Activated CD4-positive, alpha-beta memory T cell treated with anti-CD3 and anti-CD28 coated beads, Interleukin-2, amount 10 ng/mL, durations not matched to agents 7 days and 5 days (primary cell): ENCODE data around the gene WWTR1. TPM values are rescaled to one million over a fixed set of nuclear protein-coding genes. Genes with fewer than 3 reads are reported as not detected.
A peak's percentile ranks its signal among the peaks of the same experiment; 100 is the strongest.

Experiments
- CTCF ChIA-PET: fragments of 350-600 bp; sonication (Branson Sonifier 250); formaldehyde crosslinking; loops from one replicate; lab custom pipeline; 2021; ENCODE audit warnings: antibody characterized with exemption, inconsistent platforms; lab: Charles Lee
- POLR2A ChIA-PET: fragments of 350-600 bp; sonication (Branson Sonifier 250); formaldehyde crosslinking; loops from one replicate; lab custom pipeline; 2021; ENCODE audit warnings: antibody characterized with exemption; lab: Charles Lee
- DNase-seq: peaks from one replicate; pipeline ENCODE4 v3.0.0-alpha.2; 2020
- H3K27ac Mint-ChIP-seq: one replicate; pipeline ENCODE4 v1.8.0; 2021; ENCODE audit warnings: mild to moderate bottlenecking, mixed read lengths
- H3K27me3 Mint-ChIP-seq: one replicate; pipeline ENCODE4 v1.8.0; 2021; ENCODE audit warnings: mixed read lengths
- H3K36me3 Mint-ChIP-seq: one replicate; pipeline ENCODE4 v1.8.0; 2021; ENCODE audit warnings: low read depth, mixed read lengths
- H3K4me1 Mint-ChIP-seq: one replicate; pipeline ENCODE4 v1.8.0; 2021; ENCODE audit warnings: mixed read lengths
- H3K4me3 Mint-ChIP-seq: one replicate; pipeline ENCODE4 v1.8.0; 2021; ENCODE audit warnings: mild to moderate bottlenecking, mixed read lengths
- H3K9me3 Mint-ChIP-seq: one replicate; pipeline ENCODE4 v1.8.0; 2021; ENCODE audit warnings: mixed read lengths
- total RNA-seq, 2 experiments: library from RNA; stranded (reverse); gene quantifications; one replicate each; pipeline ENCODE4 v1.2.3, GENCODE V29; 2021

WWTR1 gene
- total RNA-seq, 2 experiments from 2014 or later: 1.9 to 2.1 TPM

DNA sequence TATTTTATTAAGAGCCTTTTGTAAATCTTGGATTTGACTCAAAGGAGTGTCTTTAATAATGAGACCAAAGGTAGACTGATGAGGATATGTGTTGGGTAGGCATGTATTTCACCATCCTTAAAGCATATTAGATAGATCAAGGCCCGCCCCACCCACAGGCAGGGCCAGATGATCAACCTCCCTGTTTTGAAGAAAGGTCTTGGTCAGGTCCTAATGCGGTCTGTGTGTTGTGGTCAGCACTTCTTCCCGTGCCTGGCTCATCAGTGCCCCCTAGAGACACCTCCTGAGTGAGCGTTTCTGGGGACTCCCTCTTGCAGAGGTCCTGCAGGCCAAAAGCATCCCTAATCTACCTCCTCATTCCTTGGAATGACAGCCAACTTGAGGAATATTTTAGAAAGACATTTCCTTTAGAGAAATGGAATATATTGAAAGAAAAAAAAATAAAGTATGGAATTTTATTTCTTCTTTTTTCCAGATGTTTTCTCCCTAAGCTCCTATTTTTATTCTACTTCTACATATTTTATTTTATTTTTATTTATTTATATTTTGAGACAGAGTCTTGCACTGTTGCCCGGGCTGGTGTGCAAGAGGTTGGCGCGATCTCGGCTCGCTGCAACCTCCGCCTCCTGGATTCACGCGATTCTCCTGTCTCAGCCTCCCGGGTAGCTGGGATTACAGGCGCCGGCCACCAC lies 177.4 kb downstream of the WWTR1 start:
- H3K4me1 Mint-ChIP-seq: no peaks in the 10 kb centered on the region
- H3K36me3 Mint-ChIP-seq: no peaks in the 10 kb centered on the region
- peaks cover 12% of the 10 kb centered on the region for H3K27me3 Mint-ChIP-seq
- ChIA-PET CTCF (interaction anchor here (0.7 to 1.1 kb wide), 3 partner anchors 11 to 129 kb away, joined by 3 read pairs; no protein-coding TSS in a partner anchor), POLR2A (no interaction called here)
- no peak overlapping the region for H3K4me3 Mint-ChIP-seq
- DNase-seq: peak; percentile 52
- no peaks in the 10 kb centered on the region for H3K9me3 Mint-ChIP-seq
- H3K27ac Mint-ChIP-seq: no peak overlapping the region

DNA sequence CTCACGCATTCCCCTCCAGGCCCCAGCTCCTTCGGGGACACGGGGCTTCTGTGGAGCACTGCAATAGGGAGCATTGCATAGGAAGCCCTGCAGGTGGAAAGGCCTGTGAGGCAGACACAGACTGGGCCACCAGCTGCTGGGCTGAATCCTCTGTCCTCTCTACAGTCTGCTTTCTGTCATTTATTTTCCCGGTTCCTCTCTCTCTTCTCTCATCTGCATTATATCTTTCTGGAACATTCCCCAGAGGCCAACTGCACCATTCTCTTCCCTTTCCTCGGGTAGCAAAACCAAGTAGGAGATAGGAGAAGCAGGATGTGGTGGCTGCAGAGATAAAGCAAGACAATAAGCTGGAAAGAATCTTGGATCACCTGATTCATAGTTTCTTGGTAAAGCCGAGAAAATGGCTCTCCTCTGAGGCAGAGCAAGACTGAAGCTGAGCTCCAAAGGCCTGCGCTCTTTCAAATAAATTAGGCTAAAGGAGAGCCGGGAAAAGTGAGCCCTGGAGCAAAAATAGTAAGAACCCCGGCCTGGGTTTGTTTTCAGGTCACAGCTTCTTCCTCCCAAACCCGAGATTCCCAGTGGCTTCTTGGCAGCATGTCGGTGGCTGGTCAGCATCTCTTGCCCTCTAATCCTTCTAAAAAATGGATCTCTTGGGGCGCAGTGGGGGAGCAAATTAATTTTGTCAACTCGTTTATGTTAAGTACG lies 178.1 kb downstream of the WWTR1 start:
- CTCF ChIA-PET: interaction anchor here (0.8 to 1.1 kb wide), 2 partner anchors 10 to 129 kb away, joined by 3 read pairs; no protein-coding TSS in a partner anchor
- POLR2A ChIA-PET: no interaction called here

DNA sequence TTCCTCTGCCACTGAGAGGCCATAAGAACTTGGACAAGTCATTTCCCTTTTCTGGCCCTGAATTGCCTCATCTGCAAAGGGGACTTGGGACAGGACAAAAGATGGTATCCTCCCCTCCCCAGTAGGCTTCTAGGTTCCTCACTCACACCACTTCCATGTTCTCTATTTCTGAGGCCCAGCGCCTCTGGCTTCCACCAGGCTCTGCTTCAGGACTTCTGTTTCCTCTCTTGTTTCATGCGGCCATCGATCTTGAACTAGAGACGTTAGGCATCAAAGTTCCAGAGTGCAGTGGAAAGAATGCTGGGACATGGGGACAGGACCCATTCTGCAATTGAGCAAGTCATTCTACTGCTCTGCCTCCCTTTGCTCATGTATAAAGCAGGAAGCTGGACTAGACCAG lies 181.6 kb downstream of the WWTR1 start:
- H3K9me3 Mint-ChIP-seq: no peaks in the 10 kb centered on the region
- H3K4me3 Mint-ChIP-seq: no peak overlapping the region
- POLR2A ChIA-PET: no interaction called here
- CTCF ChIA-PET: no interaction called here
- H3K4me1 Mint-ChIP-seq: no peaks in the 10 kb centered on the region
- H3K27ac Mint-ChIP-seq: no peak overlapping the region
- DNase-seq: no peak
- no peaks in the 10 kb centered on the region for H3K36me3 Mint-ChIP-seq
- peaks cover 20% of the 10 kb centered on the region for H3K27me3 Mint-ChIP-seq

More for the DNA sequence above, 178.1 kb downstream of the WWTR1 start:
- Mint-ChIP-seq H3K27ac (no peak overlapping the region), H3K9me3 (no peaks in the 10 kb centered on the region), H3K36me3 (no peaks in the 10 kb centered on the region), H3K27me3 (peaks cover 12% of the 10 kb centered on the region), H3K4me3 (no peak overlapping the region), H3K4me1 (no peaks in the 10 kb centered on the region)
- DNase-seq: no peak

DNA sequence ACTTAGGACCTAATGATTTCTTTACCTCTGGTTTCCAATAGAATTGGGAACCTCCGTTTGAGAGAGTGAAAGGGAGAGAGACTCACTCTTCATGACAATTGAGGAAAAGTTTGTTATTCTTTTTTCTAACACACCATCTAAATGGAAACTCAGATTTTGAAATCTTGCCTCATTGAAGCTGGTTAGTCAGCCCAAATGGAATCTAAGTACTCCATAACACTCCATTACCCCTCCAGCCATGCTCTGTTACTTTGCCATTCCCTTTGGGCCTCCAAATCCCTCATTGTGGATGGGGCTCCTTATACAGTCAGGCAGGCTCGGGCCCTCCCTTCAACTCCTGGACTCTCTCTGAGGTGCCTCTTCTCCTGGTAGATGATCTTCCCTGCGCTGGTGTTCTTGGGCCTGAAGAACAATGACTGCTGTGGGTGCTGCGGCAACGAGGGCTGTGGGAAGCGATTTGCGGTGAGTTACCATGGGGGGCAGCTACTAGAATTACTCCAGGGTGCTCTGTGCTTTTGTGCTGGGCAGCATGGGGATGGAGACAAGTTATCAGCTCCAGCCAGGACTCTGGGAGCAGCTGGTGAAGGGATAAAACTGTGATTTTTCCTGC lies 182.3 kb downstream of the WWTR1 start:
- no peaks in the 10 kb centered on the region for H3K4me1 Mint-ChIP-seq

DNA sequence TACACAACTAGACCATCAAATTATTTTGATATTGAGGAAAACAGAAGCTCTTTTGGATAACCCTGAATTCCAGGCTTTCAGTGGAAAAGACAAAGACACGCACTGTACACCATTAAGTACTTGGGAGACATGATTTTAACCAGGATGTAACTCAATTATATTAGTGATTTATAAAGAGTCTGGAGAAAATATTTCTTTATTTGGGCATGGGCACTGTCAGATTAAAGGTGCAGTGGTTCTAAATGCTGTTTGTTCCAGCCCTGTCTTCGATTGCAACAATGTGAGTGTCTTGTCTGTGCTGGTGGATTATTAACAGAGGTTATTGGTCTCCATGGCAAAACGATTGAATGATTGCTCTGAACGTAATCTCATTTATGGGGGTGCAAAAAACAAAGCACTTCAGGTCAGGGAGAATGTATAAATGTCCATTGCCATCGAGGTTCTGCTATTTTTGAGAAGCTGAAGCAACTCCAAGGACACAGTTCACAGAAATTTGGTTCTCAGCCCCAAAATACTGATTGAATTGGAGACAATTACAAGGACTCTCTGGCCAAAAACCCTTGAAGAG lies 183.5 kb downstream of the WWTR1 start, which contains the start of gene TM4SF4:
TSS of gene TM4SF4 (plus strand) at position 448 of the 568 bp plus-strand sequence. CDS start 181 bp downstream, outside the sequence.
- CTCF ChIA-PET: no interaction called here

More for the DNA sequence above, 182.3 kb downstream of the WWTR1 start:
- no peaks in the 10 kb centered on the region for H3K36me3 Mint-ChIP-seq
- no peaks in the 10 kb centered on the region for H3K9me3 Mint-ChIP-seq
- CTCF ChIA-PET: interaction anchor here (0.8 kb wide), 1 partner anchor 12 kb away, joined by 3 read pairs; no protein-coding TSS in a partner anchor
- POLR2A ChIA-PET: no interaction called here
- H3K4me3 Mint-ChIP-seq: no peak overlapping the region
- peaks cover 20% of the 10 kb centered on the region for H3K27me3 Mint-ChIP-seq
- DNase-seq: no peak
- no peak overlapping the region for H3K27ac Mint-ChIP-seq

DNA sequence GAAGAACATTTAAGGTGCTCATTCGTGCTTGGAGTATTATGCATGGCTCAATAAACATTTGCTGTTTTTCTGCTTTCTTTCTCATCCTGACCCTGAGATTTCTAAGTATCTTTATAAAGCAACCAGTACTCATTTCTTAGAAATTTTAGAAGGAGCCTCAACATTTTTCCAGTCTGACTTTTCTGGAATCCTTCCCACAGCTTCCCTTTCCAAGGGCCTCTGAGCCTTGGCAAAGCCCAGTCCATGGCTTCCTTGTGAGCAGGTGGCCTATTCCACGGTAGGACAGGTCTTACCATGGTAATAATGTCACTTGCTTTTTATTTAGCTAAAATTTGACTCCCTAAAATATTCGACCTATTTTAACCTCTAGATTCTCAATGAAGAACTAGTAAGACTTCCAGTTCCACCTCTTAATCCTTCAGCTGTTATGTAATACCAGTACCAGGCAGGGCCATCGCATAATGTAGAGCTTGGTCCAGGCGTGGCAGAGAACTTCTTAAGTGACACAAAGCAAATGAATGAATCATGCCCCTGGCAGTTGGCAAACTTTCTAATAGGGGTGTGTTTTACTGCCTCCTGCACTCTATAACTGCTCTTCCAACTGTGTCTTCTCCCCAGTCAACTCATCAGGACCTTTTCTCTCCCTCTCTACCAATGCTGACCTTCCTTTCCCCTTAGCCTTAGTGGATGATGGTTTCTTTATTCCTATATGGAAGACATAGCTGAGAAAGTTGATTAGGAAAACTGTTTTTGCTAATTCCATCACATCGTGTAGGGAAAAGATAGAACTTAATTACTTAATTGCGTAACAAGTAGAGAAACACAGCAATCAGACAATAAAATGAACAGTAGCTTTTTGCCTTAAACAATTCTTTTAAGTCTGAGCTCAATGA lies 184.2 kb downstream of the WWTR1 start:
- no peaks in the 10 kb centered on the region for H3K36me3 Mint-ChIP-seq
- CTCF ChIA-PET: interaction anchor here (1.1 kb wide), 1 partner anchor 21 kb away, joined by 3 read pairs; no protein-coding TSS in a partner anchor
- H3K27ac Mint-ChIP-seq: no peak overlapping the region
- no peak for DNase-seq
- POLR2A ChIA-PET: no interaction called here
- H3K9me3 Mint-ChIP-seq: no peaks in the 10 kb centered on the region
- H3K4me3 Mint-ChIP-seq: no peak overlapping the region
- H3K4me1 Mint-ChIP-seq: no peaks in the 10 kb centered on the region
- H3K27me3 Mint-ChIP-seq: peaks cover 20% of the 10 kb centered on the region

More for the DNA sequence above, 183.5 kb downstream of the WWTR1 start, which contains the start of gene TM4SF4:
- Mint-ChIP-seq H3K9me3 (no peaks in the 10 kb centered on the region), H3K27me3 (peaks cover 21% of the 10 kb centered on the region), H3K4me1 (no peaks in the 10 kb centered on the region), H3K4me3 (no peak within 1 kb of the TSS), H3K27ac (no peak within 1 kb of the TSS), H3K36me3 (no peaks in the 10 kb centered on the region)
- no peak for DNase-seq
- POLR2A ChIA-PET: no interaction called here

DNA sequence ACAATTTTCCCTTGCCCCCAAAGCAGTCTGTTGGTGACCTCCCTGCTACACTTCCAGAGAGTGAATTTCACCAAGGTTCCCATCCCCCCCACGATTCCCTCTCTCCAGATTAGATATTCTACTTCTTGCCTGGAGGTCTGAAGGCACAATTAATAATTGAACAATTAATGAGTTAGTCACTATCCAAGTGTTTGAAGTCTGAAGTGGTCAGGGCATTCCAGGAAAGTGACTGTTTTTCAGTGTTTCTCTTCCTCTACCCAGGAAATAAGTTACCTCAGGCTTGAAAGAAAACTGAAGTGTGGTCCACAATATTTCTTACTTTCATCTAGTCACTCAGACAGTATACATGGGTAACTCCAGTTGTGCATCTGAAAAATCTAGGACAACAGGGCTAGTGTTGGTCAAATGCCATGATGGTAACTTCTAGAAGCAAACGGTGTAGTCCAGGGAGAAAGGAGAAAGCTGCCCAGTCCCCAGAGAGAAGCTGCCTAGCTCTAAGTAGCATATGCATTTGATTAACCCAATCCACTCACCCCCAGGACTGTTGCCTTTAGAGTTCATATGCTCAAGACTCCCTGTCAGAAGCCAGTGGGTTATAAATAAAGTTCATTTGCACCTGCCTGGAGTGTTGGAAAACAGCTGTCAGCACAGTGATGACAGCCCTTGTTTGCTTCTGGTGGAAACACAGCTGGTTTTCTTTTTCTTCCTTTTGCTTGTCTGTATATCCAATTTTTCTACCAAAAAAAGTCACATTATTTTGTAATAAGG lies 185.6 kb downstream of the WWTR1 start:
- no peak overlapping the region for H3K27ac Mint-ChIP-seq
- H3K9me3 Mint-ChIP-seq: no peaks in the 10 kb centered on the region
- DNase-seq: no peak
- H3K27me3 Mint-ChIP-seq: peaks cover 18% of the 10 kb centered on the region
- H3K4me3 Mint-ChIP-seq: no peak overlapping the region
- no peaks in the 10 kb centered on the region for H3K4me1 Mint-ChIP-seq
- no peaks in the 10 kb centered on the region for H3K36me3 Mint-ChIP-seq
- ChIA-PET CTCF (no interaction called here), POLR2A (no interaction called here)

DNA sequence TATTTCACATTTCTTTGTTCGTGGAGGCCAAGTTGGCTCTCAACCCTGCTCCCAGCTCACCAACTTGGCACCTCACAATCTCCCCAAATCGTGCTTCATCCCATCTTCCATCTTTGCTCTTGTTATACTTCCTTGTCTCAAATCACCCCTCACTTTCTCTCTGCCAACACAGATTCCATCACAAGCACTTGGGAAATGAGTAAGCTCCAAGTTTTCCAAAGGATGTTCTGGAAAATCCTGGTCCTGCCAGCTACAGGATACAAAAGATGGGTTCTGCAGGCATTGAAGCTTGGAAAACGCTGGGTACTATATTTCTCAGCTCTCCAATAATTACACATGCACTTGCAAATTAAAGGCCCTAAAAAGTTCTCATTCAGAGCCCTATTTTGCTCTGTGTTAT lies 187.4 kb downstream of the WWTR1 start:
- H3K27me3 Mint-ChIP-seq: peaks cover 18% of the 10 kb centered on the region
- POLR2A ChIA-PET: no interaction called here
- no peak for DNase-seq
- H3K4me1 Mint-ChIP-seq: no peaks in the 10 kb centered on the region
- H3K4me3 Mint-ChIP-seq: no peak overlapping the region
- H3K9me3 Mint-ChIP-seq: no peaks in the 10 kb centered on the region
- CTCF ChIA-PET: interaction anchor here (1.2 to 1.8 kb wide), 3 partner anchors 9 to 301 kb away, joined by 3 to 8 read pairs (median 6); no protein-coding TSS in a partner anchor
- H3K27ac Mint-ChIP-seq: no peak overlapping the region
- no peaks in the 10 kb centered on the region for H3K36me3 Mint-ChIP-seq

DNA sequence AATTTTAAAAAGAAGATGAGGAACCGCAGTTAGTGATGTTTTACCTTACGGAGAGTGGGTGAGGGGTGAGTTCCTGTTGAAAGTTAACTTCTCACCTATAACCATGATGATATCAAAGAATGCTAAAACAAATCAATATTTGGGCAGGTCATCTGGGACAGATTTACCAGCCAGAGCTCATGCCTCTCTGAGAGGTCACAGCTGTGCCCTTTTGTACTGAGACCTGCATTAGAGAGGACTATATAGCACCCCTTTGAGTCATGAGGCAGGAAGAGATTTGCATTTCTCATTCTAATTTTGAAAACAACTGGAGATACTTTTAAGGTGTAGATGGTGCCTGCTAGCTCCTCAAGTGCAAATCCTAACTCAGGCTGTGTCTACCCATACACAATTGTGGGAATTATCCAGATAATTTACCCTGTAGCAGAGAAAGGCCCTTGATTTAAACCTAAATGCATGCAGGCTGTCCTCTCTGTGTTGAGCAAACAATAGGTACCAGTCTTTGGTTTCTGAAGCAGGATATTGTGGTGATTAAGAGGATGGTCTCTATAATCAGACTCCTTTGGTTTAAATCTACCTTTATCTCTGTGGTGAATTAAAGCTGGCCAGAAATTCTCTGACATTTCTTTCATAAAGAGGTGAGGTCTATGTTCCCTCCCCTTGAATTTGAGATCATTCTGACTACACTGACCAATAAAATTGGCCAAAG lies 189.2 kb downstream of the WWTR1 start:
- POLR2A ChIA-PET: no interaction called here
- Mint-ChIP-seq H3K9me3 (no peaks in the 10 kb centered on the region), H3K4me1 (no peaks in the 10 kb centered on the region), H3K36me3 (no peaks in the 10 kb centered on the region), H3K27me3 (peaks cover 14% of the 10 kb centered on the region), H3K27ac (no peak overlapping the region), H3K4me3 (no peak overlapping the region)
- CTCF ChIA-PET: no interaction called here
- no peak for DNase-seq
